ENCODE data around the gene HSD17B1. TPM values are rescaled to one million over a fixed set of nuclear protein-coding genes. Genes with fewer than 3 reads are reported as not detected.

Gene HSD17B1
- total RNA-seq, 1 experiment from 2014 or later = 1.5 TPM

- Histone ChIP-seq H4K5ac (ENCODE audit: insufficient read length, low read depth, low read length) (no peak overlapping the region), H3K23ac (ENCODE audit: insufficient read length, low read depth, low read length) (no peak overlapping the region), H3K23me2 (ENCODE audit: insufficient read length, low read depth, low read length, poor library complexity, severe bottlenecking) (no peaks in the 10 kb centered on the region), H2AK5ac (ENCODE audit: insufficient read length, low read length) (no peak overlapping the region), H3K9me3 (ENCODE audit: control insufficient read depth, low read depth, low read length) (no peaks in the 10 kb centered on the region), H3K14ac (ENCODE audit: insufficient read depth, low read length) (no peak overlapping the region), H2AFZ (ENCODE audit: low read length) (no peak overlapping the region), H2BK5ac (ENCODE audit: insufficient read length, low read length) (no peak overlapping the region), H3K27me3 (ENCODE audit: insufficient read depth, low read length) (no peaks in the 10 kb centered on the region), H3K79me2 (ENCODE audit: insufficient read depth, low read length) (no peaks in the 10 kb centered on the region), H3K18ac (ENCODE audit: insufficient read length, low read depth, low read length) (no peak overlapping the region), H3K79me1 (ENCODE audit: insufficient read depth, low read depth, low read length, poor library complexity, severe bottlenecking) (no peaks in the 10 kb centered on the region), H2BK12ac (ENCODE audit: insufficient read length, low read depth, low read length) (no peak overlapping the region), H4K8ac (replicated peaks; ENCODE audit: insufficient read length, low read depth, low read length) (no peak overlapping the region), H3K4me1 (ENCODE audit: insufficient read depth, low read length) (no peaks in the 10 kb centered on the region), H3T11ph (ENCODE audit: low read length) (no peak overlapping the region), H3K4me2 (ENCODE audit: insufficient read depth, insufficient read length, low read length) (no peak overlapping the region), H3K9ac (ENCODE audit: extremely low read depth, insufficient read length, low read length) (no peak overlapping the region), H2BK20ac (ENCODE audit: low read depth, low read length, poor library complexity, severe bottlenecking) (no peak overlapping the region), H4K91ac (ENCODE audit: insufficient read length, low read depth, low read length) (no peak overlapping the region), H4K20me1 (ENCODE audit: control insufficient read depth, insufficient read depth, insufficient read length) (no peaks in the 10 kb centered on the region), H2BK120ac (ENCODE audit: low read depth, low read length, poor library complexity, severe bottlenecking) (no peak overlapping the region), H2BK15ac (ENCODE audit: low read depth, low read length) (no peak overlapping the region), H3K4ac (ENCODE audit: low read depth, low read length) (no peak overlapping the region), H3K56ac (ENCODE audit: insufficient read length, low read depth, low read length) (no peak overlapping the region), H3K27ac (ENCODE audit: insufficient read length, low read depth, low read length) (no peak overlapping the region)
- H3K27me3 Mint-ChIP-seq (ENCODE audit: low read depth) = no peaks in the 10 kb centered on the region
- no peak overlapping the region for H3K27ac Mint-ChIP-seq
- no peak for DNase-seq
- no peak for TF ChIP-seq CTCF (conservative IDR thresholded peaks at IDR 0.05)
- peaks cover 0 to 47% (median 31%) of the 10 kb centered on the region in 3 experiments; a peak in 5 of 7 replicates for H3K36me3 Mint-ChIP-seq (ENCODE audit: insufficient read depth in 1 of 3, low read depth in 3 of 3)
- WGBS (ENCODE audit: extremely low coverage, insufficient read length, low lambda C conversion rate) = no CpG with 5 or more reads among the region's 5 CpGs
- no peaks in the 10 kb centered on the region for H3K9me3 Mint-ChIP-seq
- no peaks in the 10 kb centered on the region for H3K4me1 Mint-ChIP-seq
- H3K4me3 Mint-ChIP-seq = no peak overlapping the region
Measured at GRCh38 chr17:42509409-42509808, 43.3 kb upstream of the HSD17B1 start.
